HG03066 (cell line): ENCODE results near the gene DARS1.

Experiments
- ATAC-seq: cut with Tn5 transposase; IDR thresholded peaks from one replicate; pipeline ENCODE4 v1.9.1; 2021; ENCODE audit warnings: low read depth; ENCODE audit not compliant: unreplicated experiment

DARS1 gene

GRCh38 chr2:135948642-135949355 is 36.6 kb downstream of the DARS1 start:
- peak; percentile 70 for ATAC-seq

GRCh38 chr2:135948141-135948540 is 37.3 kb downstream of the DARS1 start:
- no peak for ATAC-seq

GRCh38 chr2:135947483-135947882 is 37.9 kb downstream of the DARS1 start:
- ATAC-seq = no peak

- ATAC-seq = no peak
Observed at GRCh38 chr2:135945526-135945925, 39.9 kb downstream of the DARS1 start.

GRCh38 chr2:135944625-135945024 is 40.8 kb downstream of the DARS1 start:
- no peak for ATAC-seq

- no peak for ATAC-seq
Observed at GRCh38 chr2:135942936-135943688, 42.3 kb downstream of the DARS1 start.

GRCh38 chr2:135936524-135936923 is 48.9 kb downstream of the DARS1 start:
- no peak for ATAC-seq

GRCh38 chr2:135935914-135936313 is 49.5 kb downstream of the DARS1 start:
- no peak for ATAC-seq

- ATAC-seq = peak; percentile 94
Observed at GRCh38 chr2:135931776-135932443, 53.5 kb downstream of the DARS1 start.

GRCh38 chr2:135926605-135927004 is 58.8 kb downstream of the DARS1 start:
- no peak for ATAC-seq

- ATAC-seq = no peak
Observed at GRCh38 chr2:135925571-135925970, 59.9 kb downstream of the DARS1 start.

- ATAC-seq = no peak
Observed at GRCh38 chr2:135916207-135916606, 69.2 kb downstream of the DARS1 start.

GRCh38 chr2:135914485-135914884 is 70.9 kb downstream of the DARS1 start:
- no peak for ATAC-seq

- no peak for ATAC-seq
Observed at GRCh38 chr2:135913727-135914365, 71.6 kb downstream of the DARS1 start.

- no peak for ATAC-seq
Observed at GRCh38 chr2:135909976-135910375, 75.5 kb downstream of the DARS1 start.

- no peak for ATAC-seq
Observed at GRCh38 chr2:135905679-135906078, 79.7 kb downstream of the DARS1 start.

GRCh38 chr2:135904341-135904989 is 81.0 kb downstream of the DARS1 start:
- ATAC-seq = no peak

- ATAC-seq = no peak
Observed at GRCh38 chr2:135903650-135904049, 81.8 kb downstream of the DARS1 start.

- no peak for ATAC-seq
Observed at GRCh38 chr2:135899567-135899966, 85.9 kb downstream of the DARS1 start.

- no peak for ATAC-seq
Observed at GRCh38 chr2:135898234-135898786, 87.1 kb downstream of the DARS1 start.
